Superior temporal gyrus (tissue), 1 donor: ENCODE measurements around the gene RERE.

Source experiments
- DNase-seq: peaks from one replicate; pipeline ENCODE4 v3.0.0-alpha.2; 2016; ENCODE audit errors: extremely low spot score

RERE gene

DNA sequence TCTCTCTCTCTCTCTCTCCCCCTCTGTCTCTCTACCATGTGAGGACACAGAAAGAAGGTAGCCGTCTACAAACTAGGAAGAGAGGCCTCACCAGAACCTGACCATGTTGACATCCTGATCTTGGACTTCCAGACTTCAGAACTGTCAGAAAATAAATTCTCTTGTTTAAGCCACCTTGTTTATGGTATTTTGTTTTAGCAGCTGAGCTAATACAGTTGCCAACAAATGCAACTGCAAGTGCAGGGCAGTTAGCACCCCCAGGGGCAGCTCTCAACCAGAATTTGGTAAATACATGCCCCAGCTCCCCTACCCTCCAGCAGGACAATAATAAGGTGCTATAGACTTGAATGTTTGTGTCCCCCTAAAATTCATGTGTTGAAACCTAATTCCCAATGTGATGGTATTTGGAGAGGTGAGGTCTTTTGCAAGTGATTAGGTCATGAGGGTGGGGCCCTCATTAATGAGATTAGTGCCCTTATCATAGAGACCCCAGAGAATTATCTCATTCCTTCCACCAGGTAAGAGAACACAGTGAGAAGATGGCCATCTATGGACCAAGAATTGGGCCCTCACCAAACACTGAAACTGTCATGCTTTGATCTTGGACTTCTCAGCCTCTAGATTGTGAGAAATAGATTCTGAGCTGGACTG lies 506.2 kb downstream of the RERE start:
- no peak for DNase-seq

DNA sequence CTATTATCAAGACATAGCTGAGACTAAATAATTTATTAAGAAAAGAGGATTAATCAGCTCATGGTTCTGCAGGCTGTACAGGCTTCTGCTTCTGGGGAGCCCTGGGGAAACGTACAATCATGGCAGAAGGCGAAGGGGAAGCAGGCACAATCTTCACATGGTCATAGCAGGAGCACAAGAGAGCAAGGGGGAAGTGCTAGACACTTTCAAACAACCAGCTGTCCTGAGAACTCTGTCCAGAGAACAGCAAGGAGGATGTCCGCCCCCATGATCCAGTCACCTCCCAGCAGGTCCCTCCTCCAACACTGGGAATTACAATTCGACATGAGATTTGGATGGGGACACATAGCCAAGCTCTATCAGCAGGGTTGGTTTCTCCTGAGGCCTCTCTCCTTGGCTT lies 509.8 kb downstream of the RERE start:
- no peak for DNase-seq

DNA sequence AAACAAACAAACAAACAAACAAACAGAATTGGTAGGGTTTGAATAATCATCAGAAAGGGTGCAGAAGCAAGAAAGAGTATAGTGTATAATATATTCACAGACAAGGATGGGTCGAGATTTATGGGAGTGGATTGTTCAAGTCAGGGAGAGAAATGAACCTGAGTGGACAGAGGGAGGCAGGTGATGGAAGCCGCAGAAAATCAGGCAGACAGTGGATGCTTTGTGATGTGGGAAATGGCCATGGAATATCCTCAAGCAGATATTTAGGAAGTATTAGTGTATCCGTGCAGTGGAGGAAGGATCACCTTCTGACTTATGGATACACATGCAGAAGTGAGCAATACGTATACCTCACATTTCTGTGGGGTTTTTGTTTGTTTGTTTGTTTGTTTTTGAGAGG lies 513.6 kb downstream of the RERE start:
- DNase-seq, result no peak

DNA sequence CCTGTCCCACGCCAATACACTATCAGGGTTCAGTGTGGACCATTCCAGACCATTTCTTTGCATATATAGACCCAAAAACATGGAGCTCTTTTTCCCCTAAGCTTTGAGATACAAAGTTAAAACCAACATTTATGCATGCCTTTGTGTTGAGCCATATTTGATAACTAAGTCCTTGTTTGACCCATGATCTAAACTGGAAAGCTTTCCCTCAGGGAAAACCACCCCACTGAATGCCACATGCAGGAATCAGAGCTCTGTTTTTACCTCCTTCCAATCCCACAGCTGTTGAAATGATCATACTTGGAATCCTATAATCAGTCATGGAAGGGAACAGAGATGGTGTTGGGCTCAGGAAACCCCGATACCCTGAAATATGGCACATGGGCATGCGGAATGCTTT lies 514.3 kb downstream of the RERE start:
- DNase-seq, result no peak
